Measurements from ENCODE around the gene CUL5.

Gene CUL5

GRCh38 chr11:108115500-108116140, 106.9 kb downstream of the CUL5 start:
- no peak overlapping the region for H3K27ac ChIP-seq
- TF ChIP-seq CTCF (conservative IDR thresholded peaks at IDR 0.05) (no peak), ZFX (IDR thresholded peaks at IDR 0.05) (no peak)

GRCh38 chr11:108117746-108118371, 109.2 kb downstream of the CUL5 start:
- H3K27ac ChIP-seq: no peak overlapping the region
- peak; percentile 84 for TF ChIP-seq CTCF (conservative IDR thresholded peaks at IDR 0.05)
- TF ChIP-seq ZFX (IDR thresholded peaks at IDR 0.05): no peak

- H3K27ac ChIP-seq: peak overlapping the region; percentile 81
These were observed 112.2 kb downstream of the CUL5 start for GRCh38 chr11:108120936-108121273.

- no peak; the same call in 1 of the 2 replicates for TF ChIP-seq CTCF (conservative IDR thresholded peaks at IDR 0.05)
- TF ChIP-seq ZFX (IDR thresholded peaks at IDR 0.05): peak; percentile 97
- peak within 1 kb of the TSS; percentile 81 for H3K27ac ChIP-seq
These were observed 112.8 kb downstream of the CUL5 start, which contains the start of gene ACAT1 for GRCh38 chr11:108121274-108122155. Gene ACAT1, plus strand, starts transcription at chr11:108121567. Its CDS starts 40 bp downstream, at chr11:108121607.

DNA sequence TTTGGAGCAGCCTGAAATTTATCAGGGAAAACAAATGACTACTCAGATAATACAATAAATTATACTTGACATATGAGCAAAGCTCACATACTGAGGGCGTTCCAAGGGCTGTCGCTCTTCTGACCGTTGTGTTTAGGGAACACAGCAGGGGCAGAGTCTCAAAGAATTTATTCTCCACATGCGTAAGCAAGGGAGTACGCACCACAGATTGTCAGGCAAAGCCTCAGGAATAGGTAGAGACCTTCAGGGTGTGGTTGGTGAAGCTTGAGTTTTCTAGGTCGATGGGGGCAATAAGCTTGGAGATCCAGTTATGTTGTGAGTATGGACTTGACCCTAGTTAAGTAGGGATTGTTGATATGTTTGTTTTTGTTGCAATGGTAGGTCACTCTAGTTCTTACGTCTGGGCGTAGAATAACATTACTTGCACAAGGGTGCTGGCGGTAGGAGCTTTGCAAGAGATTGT, 113.5 kb downstream of the CUL5 start:
- peak overlapping the region; percentile 81 for H3K27ac ChIP-seq
- no peak for TF ChIP-seq CTCF (conservative IDR thresholded peaks at IDR 0.05)
- no peak for TF ChIP-seq ZFX (IDR thresholded peaks at IDR 0.05)

DNA sequence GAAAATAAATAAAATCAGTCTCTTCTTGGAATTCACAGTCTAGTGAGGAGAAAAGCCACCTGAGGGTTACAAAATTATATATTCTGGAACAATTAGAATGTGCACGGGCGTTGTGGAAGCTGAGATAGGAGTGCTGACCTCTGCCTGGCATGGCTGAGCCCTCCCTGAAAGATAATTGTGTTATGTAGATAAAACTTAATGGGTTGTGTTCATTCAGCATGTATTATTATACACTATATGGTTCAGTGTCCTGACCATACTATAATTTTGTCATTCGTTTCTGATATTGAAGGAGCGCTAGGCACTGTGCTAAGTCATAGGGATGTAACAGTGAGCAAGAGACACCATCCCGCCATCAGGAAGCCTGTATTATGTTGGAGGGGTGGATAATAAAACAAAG, 116.4 kb downstream of the CUL5 start:
- H3K27ac ChIP-seq: no peak overlapping the region
- TF ChIP-seq CTCF (conservative IDR thresholded peaks at IDR 0.05) (no peak), ZFX (IDR thresholded peaks at IDR 0.05) (no peak)

DNA sequence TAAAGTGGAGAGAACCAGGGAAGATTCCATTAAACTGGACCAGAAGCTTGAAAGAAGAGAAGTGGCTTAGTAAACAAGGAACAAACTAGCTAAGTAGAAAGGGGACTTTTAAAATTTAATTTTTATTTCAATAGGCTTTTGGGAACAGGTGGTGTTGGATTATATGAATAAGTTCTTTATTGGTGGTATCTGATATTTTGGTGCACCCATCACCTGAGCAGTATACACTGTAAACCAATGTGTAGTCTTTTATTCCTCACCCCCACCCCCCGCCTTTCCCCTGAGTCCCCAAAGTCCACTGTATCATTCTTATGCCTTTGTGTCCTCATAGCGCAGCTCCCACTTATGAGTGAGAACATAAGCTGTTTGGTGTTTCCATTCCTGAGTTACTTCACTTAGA, 120.1 kb downstream of the CUL5 start:
- no peak overlapping the region for H3K27ac ChIP-seq
- TF ChIP-seq CTCF (conservative IDR thresholded peaks at IDR 0.05) (no peak), ZFX (IDR thresholded peaks at IDR 0.05) (no peak)
